ENCODE results near the gene FHIP1B. TPM values are rescaled to one million over a fixed set of nuclear protein-coding genes. Genes with fewer than 3 reads are reported as not detected.
A peak's percentile ranks its signal among the peaks of the same experiment; 100 is the strongest.

The FHIP1B gene
- total RNA-seq, 1 donor from 2014 or later: 12.0 TPM

DNA sequence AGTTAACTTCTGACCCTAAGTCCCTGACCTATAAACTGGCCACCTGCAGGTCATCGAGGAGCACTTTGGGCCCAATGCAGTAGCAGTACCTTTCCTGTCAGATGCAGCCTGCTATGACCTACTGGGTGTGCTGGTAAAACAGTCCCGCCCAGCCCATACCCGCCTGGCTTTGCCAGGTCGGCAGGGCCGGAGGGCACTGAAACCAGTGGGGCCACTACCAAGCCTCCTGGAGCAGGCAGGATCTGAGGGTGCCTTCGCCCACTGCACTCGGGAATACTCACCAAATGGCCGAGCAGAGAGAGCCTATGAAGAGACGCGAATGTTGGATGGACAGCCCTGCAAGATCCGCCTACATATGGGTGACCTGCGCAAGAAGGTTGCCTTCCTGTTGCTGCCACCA is 24.6 kb downstream of the FHIP1B start:
- no peaks in the 10 kb centered on the region for H3K36me3 ChIP-seq
- Mint-ChIP-seq H3K9me3 (no peaks in the 10 kb centered on the region), H3K4me1 (no peaks in the 10 kb centered on the region)

DNA sequence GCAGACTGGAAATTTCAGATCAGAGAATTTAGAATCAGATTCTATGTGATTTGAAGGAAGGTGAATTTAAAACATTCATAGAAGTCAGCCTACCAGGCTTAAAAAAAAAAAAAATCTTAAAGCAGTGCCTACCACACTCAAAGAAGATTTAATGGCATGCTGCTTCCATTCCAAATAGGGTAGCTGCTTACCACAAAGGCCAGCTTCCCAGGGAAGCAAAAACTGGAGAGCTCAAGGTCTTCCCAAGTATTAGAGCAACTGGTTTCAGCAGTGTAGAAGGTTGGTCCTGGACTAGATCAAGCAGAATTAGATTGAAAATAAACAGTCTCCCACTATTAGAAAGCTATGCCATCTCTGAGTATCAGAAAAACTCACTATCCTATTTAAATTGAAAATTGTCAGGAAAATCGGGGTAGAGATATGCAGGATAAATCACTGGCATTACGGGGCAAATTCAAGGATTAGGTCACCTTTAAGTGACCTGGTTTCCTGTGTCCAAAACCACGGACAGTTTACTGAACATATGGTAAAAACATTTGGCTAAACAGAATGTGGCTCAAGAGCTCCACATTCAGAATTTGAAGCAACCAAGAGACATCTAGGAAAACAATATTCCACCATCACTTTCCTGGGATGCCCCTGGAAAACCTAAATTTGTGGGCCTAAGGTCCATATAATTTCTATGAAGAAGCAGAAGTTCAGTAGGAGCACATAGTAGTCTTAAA is 27.8 kb downstream of the FHIP1B start:
- no peak overlapping the region for H3K9ac ChIP-seq
- no peak overlapping the region for H2AFZ ChIP-seq (replicated peaks)
- H3K27me3 ChIP-seq: no peaks in the 10 kb centered on the region
- TF ChIP-seq EZH2phosphoT487 (IDR thresholded peaks at IDR 0.05) (no peak), EZH2 (IDR thresholded peaks at IDR 0.05) (no peak)
- TF ChIP-seq, protein P1, sequence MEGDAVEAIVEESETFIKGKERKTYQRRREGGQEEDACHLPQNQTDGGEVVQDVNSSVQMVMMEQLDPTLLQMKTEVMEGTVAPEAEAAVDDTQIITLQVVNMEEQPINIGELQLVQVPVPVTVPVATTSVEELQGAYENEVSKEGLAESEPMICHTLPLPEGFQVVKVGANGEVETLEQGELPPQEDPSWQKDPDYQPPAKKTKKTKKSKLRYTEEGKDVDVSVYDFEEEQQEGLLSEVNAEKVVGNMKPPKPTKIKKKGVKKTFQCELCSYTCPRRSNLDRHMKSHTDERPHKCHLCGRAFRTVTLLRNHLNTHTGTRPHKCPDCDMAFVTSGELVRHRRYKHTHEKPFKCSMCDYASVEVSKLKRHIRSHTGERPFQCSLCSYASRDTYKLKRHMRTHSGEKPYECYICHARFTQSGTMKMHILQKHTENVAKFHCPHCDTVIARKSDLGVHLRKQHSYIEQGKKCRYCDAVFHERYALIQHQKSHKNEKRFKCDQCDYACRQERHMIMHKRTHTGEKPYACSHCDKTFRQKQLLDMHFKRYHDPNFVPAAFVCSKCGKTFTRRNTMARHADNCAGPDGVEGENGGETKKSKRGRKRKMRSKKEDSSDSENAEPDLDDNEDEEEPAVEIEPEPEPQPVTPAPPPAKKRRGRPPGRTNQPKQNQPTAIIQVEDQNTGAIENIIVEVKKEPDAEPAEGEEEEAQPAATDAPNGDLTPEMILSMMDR (IDR thresholded peaks at IDR 0.05): no peak
- DNase-seq (ENCODE audit: low spot score): no peak
- no peak overlapping the region for H3K4me2 ChIP-seq
- no peaks in the 10 kb centered on the region for H3K79me2 ChIP-seq (ENCODE audit: low read depth)
- H3K4me3 ChIP-seq: no peak overlapping the region
- no peak overlapping the region for H3K4me3 Mint-ChIP-seq
- no peaks in the 10 kb centered on the region for H3K4me1 ChIP-seq
- H3K4me1 Mint-ChIP-seq: no peaks in the 10 kb centered on the region
- H3F3A ChIP-seq (ENCODE audit: low read depth): no peaks in the 10 kb centered on the region
- H3K9me3 ChIP-seq (ENCODE audit: low read depth): no peaks in the 10 kb centered on the region
- no peak overlapping the region for H3K27ac Mint-ChIP-seq
- peaks cover 9% of the 10 kb centered on the region for H3K36me3 Mint-ChIP-seq
- H4K20me1 ChIP-seq (ENCODE audit: low read depth): no peaks in the 10 kb centered on the region
- H3K27ac ChIP-seq: peak overlapping the region; percentile 37
- no peaks in the 10 kb centered on the region for H3K27me3 Mint-ChIP-seq (ENCODE audit: insufficient read depth, low read depth)
- H3K9me3 Mint-ChIP-seq: no peaks in the 10 kb centered on the region
- H3K36me3 ChIP-seq: no peaks in the 10 kb centered on the region

More for the DNA sequence above, 24.6 kb downstream of the FHIP1B start:
- Histone ChIP-seq H3K4me1 (no peaks in the 10 kb centered on the region), H3F3A (ENCODE audit: low read depth) (no peaks in the 10 kb centered on the region), H4K20me1 (ENCODE audit: low read depth) (no peaks in the 10 kb centered on the region), H3K27ac (no peak overlapping the region), H3K79me2 (ENCODE audit: low read depth) (no peaks in the 10 kb centered on the region), H2AFZ (replicated peaks) (no peak overlapping the region), H3K27me3 (no peaks in the 10 kb centered on the region), H3K9ac (no peak overlapping the region), H3K4me3 (no peak overlapping the region), H3K4me2 (no peak overlapping the region), H3K9me3 (ENCODE audit: low read depth) (no peaks in the 10 kb centered on the region)
- TF ChIP-seq EZH2phosphoT487 (IDR thresholded peaks at IDR 0.05): no peak
- TF ChIP-seq, protein P1 (IDR thresholded peaks at IDR 0.05): no peak
- no peak for TF ChIP-seq EZH2 (IDR thresholded peaks at IDR 0.05)
- Mint-ChIP-seq H3K36me3 (peaks cover 9% of the 10 kb centered on the region), H3K27me3 (ENCODE audit: insufficient read depth, low read depth) (no peaks in the 10 kb centered on the region), H3K4me3 (no peak overlapping the region), H3K27ac (no peak overlapping the region)
- DNase-seq (ENCODE audit: low spot score): no peak

DNA sequence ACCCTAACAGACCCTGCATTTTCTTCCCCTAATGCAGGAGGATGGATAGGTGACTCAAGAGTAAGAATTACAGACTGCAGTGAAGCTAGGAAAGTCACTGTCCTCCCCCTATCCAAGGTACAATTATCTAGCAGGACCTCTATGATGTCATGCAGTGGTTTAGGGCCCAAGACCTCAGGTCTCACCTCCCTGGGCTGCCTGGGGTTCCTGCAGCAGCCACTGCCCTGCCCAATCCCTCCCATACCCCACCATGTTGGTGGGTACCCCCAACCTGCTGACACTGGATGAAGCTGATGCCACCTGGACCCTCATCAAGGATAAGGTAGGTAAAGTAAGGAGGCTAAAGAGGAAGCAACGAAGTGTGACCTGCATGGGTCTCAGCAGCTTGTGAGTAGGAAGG is 29.1 kb downstream of the FHIP1B start, which contains the start of gene C11orf42:
C11orf42 (plus strand) TSS at position 192 of the 400 bp plus-strand sequence; CDS start at position 251, 59 bp downstream.
- Histone ChIP-seq H3K36me3 (no peaks in the 10 kb centered on the region), H3K4me1 (no peaks in the 10 kb centered on the region), H3K4me3 (no peak within 1 kb of the TSS), H3K9me3 (ENCODE audit: low read depth) (no peaks in the 10 kb centered on the region), H3K9ac (no peak within 1 kb of the TSS), H3K79me2 (ENCODE audit: low read depth) (no peaks in the 10 kb centered on the region), H3K27me3 (no peaks in the 10 kb centered on the region), H4K20me1 (ENCODE audit: low read depth) (no peaks in the 10 kb centered on the region), H3F3A (ENCODE audit: low read depth) (no peaks in the 10 kb centered on the region), H3K4me2 (no peak within 1 kb of the TSS), H2AFZ (replicated peaks) (no peak within 1 kb of the TSS), H3K27ac (no peak within 1 kb of the TSS)
- H3K9me3 Mint-ChIP-seq: no peaks in the 10 kb centered on the region
- DNase-seq (ENCODE audit: low spot score): no peak
- TF ChIP-seq, protein P1 (IDR thresholded peaks at IDR 0.05): no peak
- no peak for TF ChIP-seq EZH2 (IDR thresholded peaks at IDR 0.05)
- no peak for TF ChIP-seq EZH2phosphoT487 (IDR thresholded peaks at IDR 0.05)
- peaks cover 9% of the 10 kb centered on the region for H3K36me3 Mint-ChIP-seq
- H3K27ac Mint-ChIP-seq: no peak within 1 kb of the TSS
- H3K27me3 Mint-ChIP-seq (ENCODE audit: insufficient read depth, low read depth): no peaks in the 10 kb centered on the region
- H3K4me3 Mint-ChIP-seq: no peak within 1 kb of the TSS
- H3K4me1 Mint-ChIP-seq: no peaks in the 10 kb centered on the region
